SH-SY5Y (cell line): ENCODE data around the gene MYBPH.

Source experiments
- GATA2 ChIP-seq: IDR thresholded peaks from 2 replicates; pipeline ENCODE4 v1.6.1; 2011; ENCODE audit warnings: mild to moderate bottlenecking, low read depth, low read length
- GATA3 ChIP-seq: IDR thresholded peaks from 2 replicates; pipeline ENCODE4 v1.6.1; 2011; ENCODE audit warnings: low read depth, mild to moderate bottlenecking, low read length, moderate library complexity

DNA sequence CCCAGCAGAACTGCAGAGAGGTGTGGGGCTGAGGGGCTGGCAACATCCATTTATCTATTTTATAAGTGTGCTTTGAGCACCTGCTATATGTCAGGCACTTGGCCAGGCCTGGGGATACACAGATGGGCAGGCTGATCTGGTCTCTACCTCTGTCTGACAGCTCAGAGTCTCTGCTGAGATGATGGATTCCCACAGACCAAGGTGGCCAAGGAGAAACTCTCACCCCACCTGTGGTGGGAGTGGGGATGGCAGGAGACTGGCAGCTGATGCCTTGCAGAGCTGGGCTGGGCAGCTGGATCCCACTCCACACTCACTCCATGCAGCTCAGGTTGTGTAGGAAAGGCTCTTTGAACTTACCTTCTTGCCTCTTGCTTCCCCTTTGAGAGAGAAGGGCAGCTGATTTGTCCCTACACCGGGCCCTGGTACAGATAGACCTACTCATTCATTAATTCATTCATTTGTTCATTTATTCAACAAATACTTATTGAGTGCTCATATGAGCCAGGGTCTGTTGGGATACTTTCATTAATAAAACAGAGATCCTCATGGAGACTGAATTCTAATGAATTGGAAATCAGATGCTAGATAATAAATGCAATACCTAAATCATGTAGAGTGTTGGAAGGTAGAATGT is 39.1 kb downstream of the MYBPH start:
- TF ChIP-seq GATA2 (no peak), GATA3 (no peak)
